Hematopoietic multipotent progenitor cell treated with erythropoietin and hydrocortisone succinate and interleukin-3 and kit ligand, for 15 days (in vitro differentiated cells): ENCODE data around the gene MMP17.
"Not testable (repeated sequence)": the region's sequence is repeated elsewhere in the genome, so short reads cannot be mapped to it uniquely, and the experiment has no call there.

Source experiments
- DNase-seq: peaks from one replicate; pipeline ENCODE4 v3.0.0-alpha.2; 2015; ENCODE audit warnings: low spot score

MMP17 gene

DNA sequence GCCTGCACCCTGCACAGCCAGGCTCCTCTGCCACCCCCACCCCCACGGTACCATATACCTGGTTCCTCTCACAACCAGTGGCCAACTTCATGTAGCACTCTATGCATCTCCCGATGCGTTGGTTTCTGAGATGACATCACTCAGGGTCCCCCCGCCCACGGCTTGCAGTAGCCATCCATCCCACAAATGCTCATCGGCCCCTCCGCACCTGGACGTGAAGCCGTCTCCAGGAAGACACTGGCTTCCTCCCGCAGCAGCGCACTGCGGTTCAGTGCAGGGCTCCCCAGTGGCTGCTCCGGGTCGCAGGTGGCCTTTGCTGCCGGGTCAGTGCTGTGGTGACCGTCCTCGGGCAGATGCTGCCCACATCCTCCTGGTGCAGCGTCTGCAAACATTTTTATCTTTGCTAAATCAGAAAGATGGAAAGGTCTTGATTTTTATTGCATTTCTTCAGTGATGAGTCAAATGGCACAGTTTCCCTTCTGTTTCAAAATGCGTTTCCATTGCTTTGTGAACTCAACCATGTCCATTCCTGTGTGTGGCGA lies 27.5 kb upstream of the MMP17 start:
- DNase-seq, result no peak

DNA sequence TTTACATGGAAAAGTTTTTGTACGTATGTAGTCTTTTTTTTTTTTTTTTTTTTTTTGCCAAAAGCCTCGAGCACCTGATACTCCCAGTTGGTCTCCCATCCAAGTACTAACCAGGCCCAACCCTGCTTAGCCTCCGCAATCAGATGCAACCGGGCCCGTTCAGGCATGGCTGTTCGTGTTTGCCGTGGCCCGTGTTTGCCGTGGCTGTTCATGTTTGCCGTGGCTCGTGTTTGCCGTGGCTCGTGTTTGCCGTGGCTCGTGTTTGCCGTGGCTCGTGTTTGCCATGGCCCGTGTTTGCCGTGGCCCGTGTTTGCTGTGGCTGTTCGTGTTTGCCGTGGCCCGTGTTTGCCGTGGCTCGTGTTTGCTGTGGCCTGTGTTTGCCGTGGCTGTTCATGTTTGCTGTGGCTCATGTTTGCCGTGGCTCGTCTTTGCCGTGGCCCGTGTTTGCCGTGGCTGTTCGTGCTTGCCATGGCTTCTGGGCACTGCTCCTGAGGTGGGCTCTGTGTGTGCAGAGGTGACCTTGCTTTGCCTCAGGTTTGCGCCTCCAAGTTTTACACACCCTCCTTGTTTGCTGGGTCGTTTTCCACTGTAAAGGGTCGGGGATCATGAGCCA lies 26.8 kb upstream of the MMP17 start:
- DNase-seq, result no peak

DNA sequence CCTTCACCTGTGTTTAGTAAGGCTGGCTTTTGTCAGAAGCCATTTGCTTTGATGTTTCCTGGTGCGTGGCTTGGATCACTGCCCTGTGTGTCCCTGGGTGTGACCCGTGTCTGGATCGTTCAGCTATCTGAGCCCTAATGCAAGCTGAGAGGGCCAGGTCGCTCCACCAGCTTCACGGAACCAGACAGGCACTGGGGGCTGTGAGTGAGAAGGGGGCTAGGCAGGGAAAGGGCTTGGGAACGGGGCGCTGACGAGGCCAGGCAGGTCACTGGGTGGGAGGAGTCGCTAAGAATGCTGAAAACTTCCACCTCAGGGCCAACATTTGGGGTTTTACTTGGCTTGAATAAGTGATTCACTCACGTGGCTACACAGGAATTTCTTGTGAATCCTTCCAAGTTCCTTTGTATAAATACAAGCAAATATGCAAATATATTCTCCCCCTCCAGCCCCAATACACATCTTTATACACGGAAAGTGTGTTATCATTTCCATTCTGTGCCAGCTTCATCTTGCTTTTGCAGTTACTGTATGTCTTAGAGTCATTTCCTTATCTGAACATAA lies 24.2 kb upstream of the MMP17 start:
- no peak for DNase-seq

DNA sequence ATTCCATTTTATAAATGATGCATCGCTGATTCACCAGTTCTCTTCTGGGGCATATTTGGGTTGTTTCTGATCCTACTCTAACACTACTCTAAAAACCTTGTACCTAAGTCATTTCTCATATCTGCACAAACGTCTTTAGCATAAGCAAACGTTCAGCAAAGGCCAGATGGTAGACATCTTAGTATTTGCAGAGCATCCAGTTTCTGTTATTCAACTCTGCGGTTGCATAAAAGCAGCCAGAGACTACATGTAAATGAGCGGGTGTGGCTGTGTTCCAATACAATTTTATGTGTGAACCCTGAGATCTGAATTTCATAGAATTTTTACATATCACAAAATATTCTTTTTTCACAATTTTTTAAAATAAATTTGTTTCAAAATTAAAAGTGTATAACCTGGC lies 22.8 kb upstream of the MMP17 start:
- DNase-seq, result no peak

DNA sequence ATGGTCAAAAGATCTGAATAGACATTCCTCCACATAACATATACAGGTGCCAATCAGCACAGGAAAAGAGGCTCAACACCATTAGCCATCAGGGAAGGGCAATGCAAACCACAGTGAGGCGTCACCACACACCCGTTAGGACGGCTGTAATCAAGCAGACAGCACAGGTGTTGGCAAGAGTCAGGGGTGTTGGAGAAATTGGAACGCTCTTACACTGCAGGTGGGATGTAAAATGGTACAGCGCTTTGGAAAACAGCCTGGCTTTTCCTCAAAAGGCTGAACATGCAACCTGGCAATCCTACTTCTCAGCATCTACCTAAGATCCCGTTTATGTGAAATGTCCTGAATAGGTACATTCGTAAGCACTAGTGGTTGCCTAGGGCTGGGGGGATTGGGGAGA lies 21.5 kb upstream of the MMP17 start:
- DNase-seq, result no peak

DNA sequence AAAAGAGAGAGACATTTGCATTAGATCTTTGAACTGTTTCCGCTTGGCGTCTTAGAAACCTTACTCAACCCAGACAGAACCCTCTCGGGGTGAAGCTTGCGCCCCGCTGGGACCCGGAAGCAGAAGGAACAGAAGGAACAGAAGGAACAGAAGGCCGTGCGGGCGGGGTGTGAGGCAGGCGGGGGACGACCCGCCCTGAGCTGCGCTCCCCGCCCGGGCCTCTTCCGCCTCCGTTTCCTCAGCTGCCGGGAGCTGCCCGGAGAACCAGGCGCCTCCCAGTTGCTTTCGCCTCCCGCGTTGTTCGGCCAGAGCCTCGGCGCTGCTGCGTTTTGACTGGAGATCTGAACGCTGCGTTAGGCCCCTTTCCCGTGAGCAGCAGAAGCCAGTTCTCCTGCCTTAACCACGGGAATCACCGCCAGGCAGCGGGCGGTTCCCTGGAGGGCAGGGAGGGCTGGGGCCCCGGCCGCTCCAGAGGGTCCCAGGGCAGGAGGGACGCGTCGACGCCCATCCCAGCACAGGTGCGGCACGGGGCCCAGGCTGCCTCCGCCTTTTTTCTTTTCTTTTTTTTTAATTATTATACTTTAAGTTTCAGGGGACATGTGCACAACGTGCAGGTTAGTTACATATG lies 19.3 kb upstream of the MMP17 start:
- peak; percentile 11 for DNase-seq

DNA sequence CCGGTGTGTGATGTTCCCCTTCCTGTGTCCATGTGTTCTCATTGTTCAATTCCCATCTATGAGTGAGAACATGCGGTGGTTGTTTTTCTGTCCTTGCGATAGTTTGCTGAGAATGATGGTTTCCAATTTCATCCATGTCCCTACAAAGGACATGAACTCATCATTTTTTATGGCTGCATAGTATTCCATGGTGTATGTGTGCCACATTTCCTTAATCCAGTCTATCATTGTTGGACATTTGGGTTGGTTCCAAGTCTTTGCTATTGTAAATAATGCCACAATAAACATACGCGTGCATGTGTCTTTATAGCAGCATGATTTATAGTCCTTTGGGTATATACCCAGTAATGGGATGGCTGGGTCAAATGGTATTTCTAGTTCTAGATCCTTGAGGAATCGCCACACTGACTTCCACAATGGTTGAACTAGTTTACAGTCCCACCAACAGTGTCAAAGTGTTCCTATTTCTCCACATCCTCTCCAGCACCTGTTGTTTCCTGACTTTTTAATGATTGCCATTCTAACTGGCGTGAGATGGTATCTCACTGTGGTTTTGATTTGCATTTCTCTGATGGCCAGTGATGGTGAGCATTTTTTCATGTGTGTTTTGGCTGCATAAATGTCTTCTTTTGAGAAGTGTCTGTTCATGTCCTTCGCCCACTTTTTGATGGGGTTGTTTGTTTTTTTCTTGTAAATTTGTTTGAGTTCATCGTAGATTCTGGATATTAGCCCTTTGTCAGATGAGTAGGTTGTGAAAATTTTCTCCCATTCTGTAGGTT lies 18.5 kb upstream of the MMP17 start:
- DNase-seq, result not testable (repeated sequence)

DNA sequence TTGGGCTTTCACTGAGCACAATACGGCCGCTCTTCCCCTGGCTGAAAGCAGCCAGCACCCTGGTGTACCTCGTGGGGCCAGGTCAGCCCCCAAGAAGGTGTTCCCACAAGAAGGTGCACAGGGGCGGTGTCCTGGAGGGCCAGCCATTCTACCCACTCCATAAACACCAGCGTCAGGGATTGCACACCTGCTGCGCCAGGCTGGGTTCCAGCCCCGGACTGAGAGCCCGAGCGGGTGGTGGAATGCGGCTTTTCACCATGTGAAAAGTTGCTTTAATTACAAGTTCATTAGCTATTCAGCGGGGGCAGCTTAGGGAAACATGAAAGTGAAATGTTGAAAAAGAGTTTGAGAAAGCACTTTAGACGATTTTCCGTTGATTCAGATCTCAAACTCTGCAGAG lies 17.5 kb upstream of the MMP17 start:
- DNase-seq, result no peak

DNA sequence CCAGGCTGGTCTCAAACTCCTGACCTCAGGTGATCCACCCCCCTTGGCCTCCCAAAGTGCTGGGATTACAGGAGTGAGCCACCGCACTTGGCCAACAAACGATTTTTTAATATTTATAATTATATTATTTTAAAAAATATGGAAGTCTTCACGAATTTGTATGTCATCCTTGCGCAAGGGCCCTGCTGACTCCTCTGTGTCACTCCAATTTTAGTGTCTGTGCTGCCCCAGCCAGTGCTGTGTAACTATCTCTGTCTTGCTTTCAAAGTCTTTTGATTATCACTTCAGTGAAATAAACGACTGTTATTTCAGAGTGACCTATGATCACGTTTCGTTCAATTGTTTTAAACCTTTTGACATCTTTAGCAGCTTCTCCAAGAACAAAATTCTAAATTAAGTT lies 13.1 kb upstream of the MMP17 start:
- no peak for DNase-seq

DNA sequence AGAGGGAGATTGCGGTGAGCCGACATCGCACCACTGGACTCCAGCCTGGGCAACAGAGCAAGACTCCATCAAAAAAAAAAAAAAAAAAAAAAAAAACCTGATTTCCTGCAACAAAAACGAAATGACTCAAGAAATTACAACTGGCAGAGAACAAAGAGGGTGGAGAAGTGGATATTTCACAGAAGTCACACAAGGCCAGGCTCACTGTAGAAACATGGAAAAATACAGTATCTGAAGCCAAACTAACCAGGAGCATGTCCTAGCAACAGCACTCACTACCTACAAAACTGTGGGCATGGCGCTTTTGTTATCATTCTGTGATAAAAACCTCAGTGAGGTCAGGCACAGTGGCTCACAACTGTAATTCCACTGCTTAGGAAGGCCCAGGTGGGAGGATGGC lies 11.7 kb upstream of the MMP17 start:
- no peak for DNase-seq

DNA sequence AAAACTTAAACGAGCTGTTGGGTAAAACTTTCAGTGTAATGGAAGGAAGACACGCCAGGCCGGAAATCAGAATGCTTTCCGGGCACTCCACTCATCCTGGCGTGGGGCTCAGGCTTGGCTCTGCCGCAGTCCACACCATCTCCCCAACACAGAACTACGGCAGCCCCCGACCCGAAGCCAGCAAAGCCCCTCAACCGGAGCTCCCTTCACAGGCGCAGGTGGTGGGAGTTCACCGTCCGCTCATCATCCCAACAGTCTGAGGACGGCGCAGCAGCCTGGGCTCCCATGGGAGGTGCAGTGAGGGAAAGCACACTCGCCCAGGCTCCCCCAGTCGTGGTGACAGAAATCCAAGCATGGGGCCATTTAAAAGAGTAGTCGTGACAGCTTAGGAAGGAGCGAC lies 11.0 kb upstream of the MMP17 start:
- no peak for DNase-seq

DNA sequence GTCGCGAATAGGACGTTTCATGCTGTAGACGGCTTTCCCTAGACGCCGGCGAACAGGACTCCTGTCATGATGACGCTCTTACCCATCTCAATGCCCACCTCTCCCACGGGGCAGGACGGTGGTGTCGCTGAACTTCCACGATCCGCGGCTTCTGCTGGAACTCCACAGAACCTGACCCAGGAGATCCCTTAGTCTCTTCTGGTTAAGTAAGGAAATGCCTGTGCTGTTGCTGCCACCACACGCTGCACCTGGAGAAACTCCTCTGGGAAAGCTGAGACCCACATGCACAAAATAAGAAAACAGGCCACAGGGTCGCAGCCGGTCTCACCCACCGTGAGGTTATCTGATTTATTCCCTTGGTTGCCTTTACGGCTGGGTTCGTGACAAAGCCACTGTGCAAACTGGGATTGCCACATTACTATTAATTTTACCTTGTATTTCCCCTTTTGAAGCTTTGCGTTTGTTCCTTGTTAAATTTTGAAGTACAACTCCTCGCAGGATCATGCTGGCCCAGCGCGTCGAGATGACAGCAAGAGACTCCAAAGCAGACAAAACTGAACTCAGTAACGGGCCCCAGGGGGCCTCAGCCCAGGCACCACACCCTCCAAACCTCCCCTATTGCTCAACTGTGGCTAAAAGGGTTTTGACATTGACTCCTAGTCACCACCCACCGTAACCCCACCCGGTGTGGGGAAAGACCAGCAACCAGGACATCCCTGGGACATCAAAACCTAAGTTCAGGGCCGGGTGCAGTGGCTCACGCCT lies 9.2 kb upstream of the MMP17 start:
- no peak for DNase-seq

DNA sequence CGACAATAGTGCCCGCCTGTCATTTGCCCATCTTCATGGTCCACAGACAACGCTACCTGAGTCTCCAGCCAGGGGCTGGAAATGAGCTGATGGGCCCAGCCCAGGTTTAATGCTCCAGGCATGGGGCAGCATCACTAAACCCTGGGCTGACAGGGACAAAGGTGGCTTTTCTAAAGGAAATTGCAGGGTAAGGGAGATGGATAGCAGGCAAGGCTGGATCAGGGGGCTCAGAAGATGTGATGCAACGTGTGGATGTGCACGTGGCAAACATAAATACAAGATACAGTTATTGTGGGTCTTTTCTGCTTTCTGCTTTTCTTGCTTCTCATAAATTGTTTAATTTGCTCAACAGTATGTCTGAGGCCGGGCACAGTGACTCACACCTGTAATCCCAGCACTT lies 3.7 kb upstream of the MMP17 start:
- DNase-seq, result no peak

DNA sequence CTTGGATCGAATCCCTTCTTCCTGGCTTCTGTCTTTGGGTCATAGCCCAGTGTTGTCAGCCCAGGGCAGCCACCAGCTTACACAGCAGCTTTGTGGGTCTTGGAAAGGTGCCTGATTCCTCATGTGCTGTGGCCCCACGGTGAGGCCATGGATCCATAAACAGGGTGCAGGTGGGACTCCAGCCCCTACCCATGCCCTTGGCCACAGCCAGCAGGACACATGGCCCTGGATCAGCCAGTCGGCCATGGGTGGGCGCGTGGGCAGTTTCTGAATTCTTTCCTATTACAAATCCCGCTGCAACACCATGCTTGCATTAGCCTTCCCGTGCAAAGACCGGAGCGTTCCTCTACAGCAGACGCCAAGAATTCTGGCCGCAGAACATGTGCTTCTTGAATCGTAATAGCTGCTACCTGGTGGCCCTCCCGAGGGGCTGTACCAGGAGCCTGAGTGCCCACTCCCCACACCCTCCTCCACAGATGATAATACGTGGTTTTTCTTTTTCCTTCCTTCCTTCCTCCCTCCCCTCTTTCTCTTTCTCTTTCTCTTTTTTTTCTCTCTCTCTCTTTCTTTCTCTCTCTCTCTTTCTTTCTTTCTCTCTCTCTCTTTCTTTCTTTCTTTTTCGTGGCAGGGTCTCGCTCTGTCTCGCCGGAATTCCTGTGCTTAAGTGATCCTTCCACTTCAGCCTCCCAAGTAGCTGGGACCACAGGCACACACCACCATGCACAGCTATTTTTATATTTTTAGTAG lies 2.9 kb upstream of the MMP17 start:
- no peak for DNase-seq

DNA sequence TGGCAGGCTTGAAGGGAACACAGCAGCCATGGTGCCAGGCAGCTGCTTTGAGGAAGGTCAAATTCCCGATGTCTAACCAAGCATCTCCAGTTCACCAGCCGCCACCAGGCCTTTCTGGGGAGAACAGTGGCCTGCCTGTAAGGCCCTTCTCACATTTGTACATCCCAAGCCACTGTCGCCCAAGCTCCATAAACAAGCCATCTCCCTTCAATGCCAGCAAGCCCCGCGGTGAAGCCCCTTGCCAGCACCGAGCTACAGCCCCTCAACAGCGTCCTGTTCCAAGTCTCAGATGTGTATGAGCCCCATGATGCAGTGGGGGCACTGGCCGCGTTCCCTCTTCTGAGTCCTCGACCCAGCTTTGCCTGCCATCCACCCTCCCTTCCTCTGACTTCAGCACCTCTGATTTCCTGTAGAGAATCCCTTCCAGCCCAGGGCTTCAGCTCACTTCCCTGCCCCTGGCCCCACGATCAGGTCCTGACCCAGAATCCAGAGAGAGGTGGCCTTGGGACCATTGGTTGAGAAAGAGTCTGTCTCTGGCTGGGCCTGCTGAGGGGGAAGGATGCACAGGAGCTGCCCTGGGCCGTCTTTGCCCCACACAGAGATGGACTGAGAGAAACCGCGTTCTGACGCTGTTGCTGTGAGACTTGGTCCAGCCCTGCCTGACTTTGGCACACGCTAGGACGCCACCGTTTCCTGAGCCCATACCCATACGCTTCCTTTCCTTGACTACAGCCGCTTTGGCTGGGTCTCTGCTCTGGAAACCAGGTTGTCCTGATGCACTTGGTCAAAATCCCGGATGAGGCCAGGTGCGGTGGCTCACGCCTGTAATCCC lies 1.9 kb upstream of the MMP17 start:
- DNase-seq, result no peak

DNA sequence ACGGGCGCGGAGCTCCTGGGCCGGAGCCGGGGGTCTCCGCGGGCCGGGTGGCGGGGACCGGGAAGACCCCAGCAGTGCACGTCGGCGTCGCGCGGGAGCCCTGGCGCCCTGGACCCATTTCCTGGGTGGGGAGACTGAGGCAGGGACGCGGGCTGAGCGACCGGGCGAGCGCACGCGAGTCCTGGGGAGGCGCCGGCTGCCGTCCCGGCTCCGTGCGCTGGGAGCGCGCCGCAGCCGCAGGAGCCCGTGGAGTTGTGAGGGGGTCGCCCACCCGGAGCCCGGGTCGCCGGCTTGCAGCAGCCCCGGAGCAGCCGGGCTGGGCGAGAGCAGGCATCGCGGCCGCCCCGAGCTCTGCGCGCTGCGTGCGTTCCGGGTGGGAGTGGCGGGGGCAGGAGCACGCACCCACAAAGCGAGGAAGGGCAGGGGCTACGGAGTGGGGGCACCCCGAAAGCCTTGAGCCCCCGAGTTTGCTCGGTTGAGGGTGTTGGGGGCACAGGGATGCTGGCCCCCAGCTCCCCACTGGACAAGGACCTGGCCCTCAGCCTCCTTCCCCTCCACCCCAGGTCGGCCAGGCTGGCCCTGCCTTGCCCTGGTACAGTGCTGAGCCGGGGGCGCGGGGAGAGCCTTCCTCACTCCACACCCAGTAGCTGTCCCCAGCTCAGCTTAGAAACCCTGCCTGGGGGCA lies 620 bp downstream of the MMP17 start:
- DNase-seq, result no peak

DNA sequence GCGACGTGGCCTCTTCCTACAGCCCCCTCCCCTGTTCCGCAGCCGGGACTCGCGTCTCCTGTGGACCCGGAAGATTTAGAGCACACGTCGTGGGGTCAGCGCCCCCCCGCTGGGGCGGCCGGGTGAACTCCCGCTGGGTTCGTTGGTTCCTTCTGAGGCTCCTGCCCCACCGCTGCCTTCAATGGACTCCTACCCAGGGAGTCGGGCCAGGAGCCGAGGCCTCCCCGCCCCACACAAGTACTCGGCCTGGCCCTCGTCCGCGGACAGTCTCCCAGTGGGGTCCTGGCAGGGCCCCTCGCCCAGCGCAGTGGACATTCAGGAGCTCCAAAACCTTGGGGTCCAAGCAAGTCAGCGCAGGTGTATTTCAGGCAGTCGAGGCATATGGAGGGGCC lies 1.2 kb downstream of the MMP17 start:
- DNase-seq, result no peak

DNA sequence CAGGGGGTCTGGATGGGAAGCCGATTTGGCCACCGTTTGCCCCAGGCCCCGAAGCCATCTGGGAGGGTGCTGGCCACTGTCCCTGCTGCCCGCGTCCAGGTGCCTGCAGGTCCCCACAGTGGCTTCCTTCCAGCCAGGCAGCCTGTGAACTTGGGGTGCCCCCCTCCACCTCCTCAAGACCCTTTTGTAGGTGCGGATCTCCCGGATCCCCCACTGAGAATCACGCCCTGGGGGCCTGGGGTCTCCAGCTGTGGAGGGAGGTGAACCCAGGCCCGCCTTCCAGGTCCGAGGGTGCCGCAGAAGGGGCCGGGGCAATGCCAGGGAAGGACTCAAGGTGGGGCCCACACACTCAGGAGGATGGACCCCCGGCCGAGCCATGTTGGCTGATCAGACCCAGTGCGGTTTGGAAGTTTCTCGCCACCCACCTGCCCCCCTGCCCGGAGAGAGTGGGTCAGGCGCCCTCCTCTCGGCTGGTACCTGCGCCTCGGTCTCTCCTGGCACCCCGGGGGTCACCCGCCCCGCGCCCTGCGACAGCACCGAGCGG lies 1.7 kb downstream of the MMP17 start:
- no peak for DNase-seq

DNA sequence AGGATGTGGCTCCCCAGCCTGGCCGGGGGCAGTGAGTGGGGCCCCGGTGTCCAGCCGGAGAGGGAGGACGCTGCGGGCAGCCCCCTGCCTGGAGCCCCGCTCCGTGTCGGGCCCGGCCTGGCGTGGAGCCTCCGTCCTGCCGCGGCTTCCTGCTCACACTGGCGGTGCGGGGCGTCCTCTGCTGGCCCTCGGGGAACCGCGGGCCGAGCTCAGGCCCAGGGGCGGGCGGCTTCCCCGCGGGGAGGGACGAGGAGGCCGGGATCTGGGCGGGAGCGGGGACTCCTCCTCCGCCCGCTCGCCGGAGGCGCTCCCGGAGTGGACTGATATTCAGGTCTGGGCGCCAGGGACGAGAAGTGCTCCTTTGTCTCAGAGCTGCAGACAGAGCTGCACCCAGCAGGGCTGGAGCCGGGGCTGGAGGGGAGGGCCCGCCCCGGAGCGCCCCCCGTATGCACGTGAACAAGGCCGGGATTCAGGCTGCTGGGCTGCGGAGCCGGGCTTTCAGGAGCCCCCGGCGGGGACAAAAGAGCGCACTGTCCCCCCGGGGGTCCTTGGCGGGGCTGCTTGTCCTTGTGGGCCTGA lies 2.2 kb downstream of the MMP17 start:
- DNase-seq, result no peak
